ENCODE results near the gene RIMBP2.
"Not testable (repeated sequence)": the region's sequence is repeated elsewhere in the genome, so short reads cannot be mapped to it uniquely, and the experiment has no call there.

RIMBP2 gene, protein sequence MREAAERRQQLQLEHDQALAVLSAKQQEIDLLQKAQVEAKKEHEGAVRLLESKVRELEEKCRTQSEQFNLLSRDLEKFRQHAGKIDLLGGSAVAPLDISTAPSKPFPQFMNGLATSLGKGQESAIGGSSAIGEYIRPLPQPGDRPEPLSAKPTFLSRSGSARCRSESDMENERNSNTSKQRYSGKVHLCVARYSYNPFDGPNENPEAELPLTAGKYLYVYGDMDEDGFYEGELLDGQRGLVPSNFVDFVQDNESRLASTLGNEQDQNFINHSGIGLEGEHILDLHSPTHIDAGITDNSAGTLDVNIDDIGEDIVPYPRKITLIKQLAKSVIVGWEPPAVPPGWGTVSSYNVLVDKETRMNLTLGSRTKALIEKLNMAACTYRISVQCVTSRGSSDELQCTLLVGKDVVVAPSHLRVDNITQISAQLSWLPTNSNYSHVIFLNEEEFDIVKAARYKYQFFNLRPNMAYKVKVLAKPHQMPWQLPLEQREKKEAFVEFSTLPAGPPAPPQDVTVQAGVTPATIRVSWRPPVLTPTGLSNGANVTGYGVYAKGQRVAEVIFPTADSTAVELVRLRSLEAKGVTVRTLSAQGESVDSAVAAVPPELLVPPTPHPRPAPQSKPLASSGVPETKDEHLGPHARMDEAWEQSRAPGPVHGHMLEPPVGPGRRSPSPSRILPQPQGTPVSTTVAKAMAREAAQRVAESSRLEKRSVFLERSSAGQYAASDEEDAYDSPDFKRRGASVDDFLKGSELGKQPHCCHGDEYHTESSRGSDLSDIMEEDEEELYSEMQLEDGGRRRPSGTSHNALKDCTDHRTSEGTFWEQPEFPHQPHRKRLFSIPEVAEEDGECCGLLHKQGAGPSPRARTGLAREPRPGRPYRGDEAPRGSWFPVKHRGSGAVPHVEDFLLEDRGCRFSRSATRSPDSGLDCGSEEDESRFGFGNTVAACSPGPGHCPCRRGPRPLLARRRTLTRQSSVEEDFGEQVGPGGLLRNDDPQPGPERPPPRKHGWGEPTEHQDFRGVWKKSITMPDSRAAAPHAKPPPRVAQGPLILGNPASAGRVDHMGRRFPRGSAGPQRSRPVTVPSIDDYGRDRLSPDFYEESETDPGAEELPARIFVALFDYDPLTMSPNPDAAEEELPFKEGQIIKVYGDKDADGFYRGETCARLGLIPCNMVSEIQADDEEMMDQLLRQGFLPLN (N-terminal part only)

DNA sequence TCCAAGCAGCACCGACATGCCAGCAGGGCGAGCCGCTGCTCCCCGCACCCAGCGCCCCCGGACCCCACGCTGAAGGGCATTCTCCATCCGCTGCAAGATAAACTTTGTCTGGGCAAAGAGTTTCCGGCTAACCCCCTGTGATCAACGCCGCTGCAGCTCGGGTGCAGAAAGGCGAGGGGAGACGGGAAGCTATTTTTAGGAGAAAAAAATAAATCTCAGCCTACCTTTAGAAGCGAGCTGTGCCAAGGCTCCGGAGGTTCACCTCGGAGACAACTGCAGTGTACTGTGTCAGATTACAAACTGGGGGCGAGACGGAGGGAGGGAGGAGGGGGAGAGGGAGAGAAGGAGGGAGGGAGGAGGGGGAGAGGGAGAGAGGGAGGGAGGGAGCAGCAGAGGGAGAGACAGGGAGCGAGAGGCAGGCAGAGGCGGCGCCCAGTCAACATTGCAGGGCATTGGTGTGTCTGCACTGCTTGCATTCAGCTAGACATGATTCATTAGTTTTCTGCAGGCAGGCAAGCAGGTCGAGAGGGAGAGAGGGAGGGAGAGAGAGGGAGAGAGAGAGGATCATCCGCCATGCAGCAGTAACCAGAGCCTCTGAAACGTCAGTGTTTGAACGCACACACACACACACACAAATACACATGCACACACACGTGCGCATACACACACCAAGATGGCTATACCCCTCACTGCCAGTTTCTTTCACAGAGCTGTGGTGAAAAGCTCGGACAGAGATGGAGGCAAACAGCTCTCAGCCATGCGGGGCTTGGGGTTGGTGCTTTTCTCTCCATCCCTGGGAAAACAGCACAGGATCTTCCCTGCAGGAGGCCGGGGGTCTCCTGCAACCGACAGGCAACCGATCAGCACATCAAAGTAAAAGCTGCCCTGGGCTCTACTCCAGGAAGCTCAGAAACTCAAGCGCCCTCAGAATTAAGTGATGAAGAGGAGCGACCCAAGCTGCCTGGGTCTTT is at the start of gene RIMBP2:
RIMBP2 (minus strand) TSS at position 302 of the 971 bp plus-strand sequence. CDS start 237,286 bp downstream, outside the sequence.
- peak; percentile 53 for DNase-seq

DNA sequence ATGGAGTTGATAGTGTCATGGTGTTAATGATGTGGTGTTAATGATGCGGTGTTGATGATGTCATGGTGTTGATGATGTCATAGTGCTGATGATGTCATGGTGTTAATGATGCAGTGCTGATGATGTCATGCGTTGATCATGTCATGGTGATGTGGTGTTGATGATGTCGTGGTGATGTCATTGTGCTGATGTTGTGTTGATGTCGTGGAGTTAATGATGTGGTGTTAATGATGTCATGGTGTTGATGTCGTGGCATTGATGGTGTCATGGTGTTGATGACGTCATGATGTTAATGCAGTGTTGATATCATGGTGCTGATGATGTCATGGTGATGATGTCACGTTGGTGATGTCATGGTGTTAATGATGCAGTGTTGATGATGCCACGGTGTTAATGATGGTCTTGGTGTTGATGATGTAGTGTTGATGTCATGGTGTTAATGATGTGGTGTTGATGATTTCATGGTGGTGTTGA is 49.1 kb upstream of the RIMBP2 start:
- peak; percentile 48 for DNase-seq
- in situ Hi-C loops (cut with HindIII; ENCODE audit: low pct_ligation_motif_present, low pct_unique_long_range_greater_than_20kb, low sequenced_read_pairs): no loop called here

More for the DNA sequence above, at the start of gene RIMBP2:
- in situ Hi-C loops (cut with HindIII; ENCODE audit: low pct_ligation_motif_present, low pct_unique_long_range_greater_than_20kb, low sequenced_read_pairs): no loop called here

DNA sequence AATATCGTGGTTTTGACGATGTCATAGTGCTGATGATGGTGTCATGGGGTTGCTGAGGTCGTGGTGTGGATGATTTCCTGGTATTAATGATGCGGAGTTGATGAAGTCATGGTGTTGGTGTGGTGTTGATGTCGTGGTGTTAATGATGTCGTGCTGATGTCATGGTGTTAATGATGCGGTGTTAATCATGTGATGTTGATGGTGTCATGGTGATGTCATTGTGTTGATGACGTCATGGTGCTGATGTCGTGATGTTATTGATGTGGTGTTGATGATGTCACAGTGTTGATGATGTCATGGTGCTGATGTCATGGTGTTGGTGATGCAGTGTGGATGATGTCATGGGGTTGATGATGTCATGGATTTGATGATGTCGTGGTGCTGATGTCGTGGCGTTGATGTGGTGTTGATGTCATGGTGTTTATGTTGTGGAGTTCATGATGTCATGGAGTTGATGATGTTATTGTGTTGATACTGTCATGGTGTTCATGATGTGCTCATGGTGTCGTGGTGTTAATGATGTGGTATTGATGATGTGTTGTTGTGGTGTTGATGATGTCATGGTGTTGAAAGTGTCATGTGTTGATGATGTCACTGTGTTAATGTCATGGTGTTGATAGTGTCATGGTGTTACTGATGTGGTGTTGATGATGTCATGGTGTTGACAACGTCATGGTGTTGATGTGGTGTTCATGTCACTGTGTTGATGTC is 48.5 kb upstream of the RIMBP2 start:
- DNase-seq: peak; percentile 66
- in situ Hi-C loops (cut with HindIII; ENCODE audit: low pct_ligation_motif_present, low pct_unique_long_range_greater_than_20kb, low sequenced_read_pairs): no loop called here

DNA sequence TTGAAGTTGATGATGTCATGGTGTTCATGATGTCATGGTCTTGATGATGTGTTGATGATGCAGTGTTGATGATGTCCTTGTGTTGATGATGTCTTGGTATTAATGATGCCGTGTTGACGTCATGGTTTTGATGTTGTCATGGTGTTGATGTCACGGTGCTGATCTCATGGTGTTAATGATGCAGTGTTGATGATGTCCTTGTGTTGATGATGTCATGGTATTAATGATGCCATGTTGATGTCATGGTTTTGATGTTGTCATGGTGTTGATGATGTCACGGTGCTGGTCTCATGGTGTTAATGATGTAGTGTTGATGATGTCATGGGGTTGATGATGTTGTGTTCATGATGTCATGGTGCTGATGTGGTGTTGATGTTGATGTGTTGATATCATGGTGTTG is 48.0 kb upstream of the RIMBP2 start:
- in situ Hi-C loops (cut with HindIII; ENCODE audit: low pct_ligation_motif_present, low pct_unique_long_range_greater_than_20kb, low sequenced_read_pairs): no loop called here
- DNase-seq: peak; percentile 44

DNA sequence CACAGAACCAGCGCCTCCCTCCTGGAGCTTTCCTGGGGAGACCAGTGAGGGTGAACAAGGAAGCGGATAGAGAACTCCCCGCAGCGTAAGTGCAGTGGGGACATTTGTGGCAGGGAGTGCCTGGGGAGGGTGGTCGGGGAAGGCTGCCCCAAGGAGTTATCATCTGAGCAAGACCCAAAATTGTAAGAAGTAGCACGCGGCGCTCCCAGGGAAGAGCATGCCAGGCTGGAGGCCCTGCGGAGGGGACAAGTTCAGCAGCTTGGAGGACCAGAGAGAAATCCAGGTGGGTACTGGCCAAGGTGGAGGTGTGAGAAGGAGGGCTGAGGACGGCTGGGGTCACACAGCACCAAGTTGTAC is 46.2 kb upstream of the RIMBP2 start:
- DNase-seq: no peak
- in situ Hi-C loops (cut with HindIII; ENCODE audit: low pct_ligation_motif_present, low pct_unique_long_range_greater_than_20kb, low sequenced_read_pairs): no loop called here

DNA sequence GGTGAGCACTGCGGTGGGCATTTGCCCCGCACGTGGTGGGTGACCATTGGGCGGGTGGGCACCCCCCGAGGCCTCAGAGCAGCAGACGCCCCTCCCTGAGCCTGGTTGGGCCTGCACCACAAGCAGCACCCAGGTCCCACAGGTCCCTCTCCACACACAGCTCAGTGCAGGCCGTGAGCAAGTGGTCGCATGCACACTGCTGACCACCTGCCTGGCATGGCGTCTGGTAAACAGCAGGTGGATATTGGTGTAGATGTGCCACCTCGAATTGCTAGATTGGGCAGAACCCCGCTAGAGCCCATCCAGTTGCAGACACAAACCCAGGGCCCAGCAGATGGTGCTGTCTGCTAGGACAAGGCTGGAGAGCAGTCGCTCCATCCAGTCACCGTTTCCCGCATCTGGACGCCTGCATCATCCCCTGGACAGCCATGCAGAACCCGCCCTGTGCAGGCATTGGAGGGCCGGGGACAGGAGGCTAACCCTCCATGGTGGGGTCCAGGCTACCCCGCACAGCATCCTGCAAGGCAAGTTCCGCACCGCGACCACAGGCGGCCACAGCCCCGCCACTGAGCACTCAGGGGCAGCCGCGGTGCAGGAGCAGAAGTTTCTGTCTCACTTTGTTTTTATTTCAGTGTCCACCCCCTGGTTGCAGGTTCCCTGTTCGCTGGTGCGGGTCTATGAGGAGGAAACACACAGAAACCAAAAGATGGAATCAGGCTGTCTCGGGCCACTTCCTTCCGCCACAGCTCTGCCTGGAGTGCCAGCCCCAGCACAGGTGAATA is 45.6 kb upstream of the RIMBP2 start:
- in situ Hi-C loops (cut with HindIII; ENCODE audit: low pct_ligation_motif_present, low pct_unique_long_range_greater_than_20kb, low sequenced_read_pairs): no loop called here
- peak; percentile 66 for DNase-seq

DNA sequence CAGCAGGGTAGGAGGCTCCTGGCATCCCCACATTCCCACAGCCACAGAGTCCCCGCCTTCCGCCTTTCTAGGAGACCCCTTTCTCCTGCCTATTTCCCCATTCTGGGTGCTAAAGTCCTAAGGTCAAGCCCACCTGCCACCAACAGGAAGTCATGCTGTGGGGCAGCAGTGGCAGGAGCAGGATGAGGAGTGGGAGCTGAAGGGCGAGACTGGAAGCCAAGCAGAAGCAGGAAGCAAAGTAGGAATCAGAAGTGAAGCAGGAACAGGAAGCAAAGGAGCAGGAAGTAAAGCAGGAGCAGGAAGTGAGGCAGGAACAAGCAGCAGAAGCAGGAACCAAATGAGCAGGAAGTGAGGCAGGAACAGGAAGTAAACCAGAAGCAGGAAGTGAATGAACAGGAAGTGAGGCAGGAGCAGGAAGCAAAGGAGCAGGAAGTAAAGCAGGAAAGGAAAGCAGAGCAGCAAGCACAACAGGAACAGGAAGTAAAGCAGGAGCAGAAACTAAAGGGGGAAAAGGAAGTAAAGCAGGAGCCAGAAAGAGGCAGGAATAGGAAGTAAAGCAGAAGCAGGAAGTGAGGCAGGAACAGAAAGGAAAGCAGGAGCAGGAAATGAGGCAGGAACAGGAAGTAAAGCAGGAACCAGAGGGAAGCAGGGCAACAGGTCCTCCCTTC is 38.3 kb upstream of the RIMBP2 start:
- no peak for DNase-seq
- in situ Hi-C loops (cut with HindIII; ENCODE audit: low pct_ligation_motif_present, low pct_unique_long_range_greater_than_20kb, low sequenced_read_pairs): no loop called here

DNA sequence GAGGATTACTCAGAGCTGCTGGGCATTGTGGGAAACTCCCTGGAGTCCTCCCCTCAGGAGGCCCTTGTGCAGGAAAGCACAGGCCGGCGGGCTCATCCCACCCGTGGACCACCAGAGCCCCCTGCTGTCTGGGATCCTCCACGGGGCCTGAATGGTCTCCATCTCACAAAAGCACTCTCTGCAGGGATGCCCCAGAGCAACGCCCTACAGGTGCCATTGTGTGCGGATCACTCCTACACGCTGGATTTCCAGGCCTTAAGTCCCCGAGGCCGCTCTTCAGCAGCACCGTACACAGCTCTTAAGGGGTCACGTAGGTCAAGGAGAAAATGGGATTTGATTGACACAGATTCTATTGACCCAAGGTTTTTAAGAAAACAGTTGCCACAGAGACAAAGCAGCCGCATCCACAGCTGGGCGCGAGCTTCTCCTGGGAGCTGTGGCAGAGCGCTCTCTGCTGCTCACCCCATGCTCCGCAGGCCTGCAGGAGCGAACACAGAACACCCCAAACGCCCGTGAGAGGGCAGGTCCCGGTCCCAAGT is 36.7 kb upstream of the RIMBP2 start:
- in situ Hi-C loops (cut with HindIII; ENCODE audit: low pct_ligation_motif_present, low pct_unique_long_range_greater_than_20kb, low sequenced_read_pairs): no loop called here
- DNase-seq: no peak

DNA sequence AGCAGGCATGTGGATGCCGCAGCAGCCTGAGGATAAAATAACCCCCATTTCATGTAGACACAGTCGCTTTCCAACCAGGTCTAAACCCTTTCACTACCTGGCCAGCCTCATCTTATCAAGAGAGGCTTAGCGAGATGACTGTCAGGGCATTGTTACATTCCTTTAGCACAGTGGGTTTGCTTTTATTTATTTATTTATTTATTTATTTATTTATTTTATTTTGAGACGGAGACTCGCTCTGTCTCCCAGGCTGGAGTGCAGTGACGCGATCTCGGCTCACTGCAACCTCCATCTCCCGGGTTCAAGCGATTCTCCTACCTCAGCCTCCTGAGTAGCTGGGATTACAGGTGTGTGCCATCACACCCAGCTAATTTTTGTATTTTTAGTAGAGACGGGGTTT is 35.9 kb upstream of the RIMBP2 start:
- in situ Hi-C loops (cut with HindIII; ENCODE audit: low pct_ligation_motif_present, low pct_unique_long_range_greater_than_20kb, low sequenced_read_pairs); DNase-seq: not testable (repeated sequence)

DNA sequence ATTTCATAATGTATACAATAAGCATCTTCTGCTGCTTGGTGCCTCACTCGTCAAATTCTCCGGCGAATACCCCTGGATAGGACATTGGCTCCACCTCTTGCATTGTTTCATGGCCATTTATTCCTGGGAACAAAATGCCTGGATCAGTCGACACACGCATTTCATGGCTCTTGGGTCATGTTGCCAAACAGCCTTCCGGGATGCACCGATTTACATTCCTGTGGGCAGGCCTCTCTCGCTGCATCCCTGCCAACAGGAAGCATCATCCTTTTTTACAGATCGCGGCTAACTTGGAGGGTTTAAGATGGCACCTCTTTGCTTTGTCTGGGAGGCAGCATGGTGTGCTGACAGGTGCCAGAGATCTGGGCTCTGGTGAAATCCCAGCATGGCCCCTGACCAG is 32.7 kb upstream of the RIMBP2 start:
- in situ Hi-C loops (cut with HindIII; ENCODE audit: low pct_ligation_motif_present, low pct_unique_long_range_greater_than_20kb, low sequenced_read_pairs): no loop called here
- DNase-seq: no peak

DNA sequence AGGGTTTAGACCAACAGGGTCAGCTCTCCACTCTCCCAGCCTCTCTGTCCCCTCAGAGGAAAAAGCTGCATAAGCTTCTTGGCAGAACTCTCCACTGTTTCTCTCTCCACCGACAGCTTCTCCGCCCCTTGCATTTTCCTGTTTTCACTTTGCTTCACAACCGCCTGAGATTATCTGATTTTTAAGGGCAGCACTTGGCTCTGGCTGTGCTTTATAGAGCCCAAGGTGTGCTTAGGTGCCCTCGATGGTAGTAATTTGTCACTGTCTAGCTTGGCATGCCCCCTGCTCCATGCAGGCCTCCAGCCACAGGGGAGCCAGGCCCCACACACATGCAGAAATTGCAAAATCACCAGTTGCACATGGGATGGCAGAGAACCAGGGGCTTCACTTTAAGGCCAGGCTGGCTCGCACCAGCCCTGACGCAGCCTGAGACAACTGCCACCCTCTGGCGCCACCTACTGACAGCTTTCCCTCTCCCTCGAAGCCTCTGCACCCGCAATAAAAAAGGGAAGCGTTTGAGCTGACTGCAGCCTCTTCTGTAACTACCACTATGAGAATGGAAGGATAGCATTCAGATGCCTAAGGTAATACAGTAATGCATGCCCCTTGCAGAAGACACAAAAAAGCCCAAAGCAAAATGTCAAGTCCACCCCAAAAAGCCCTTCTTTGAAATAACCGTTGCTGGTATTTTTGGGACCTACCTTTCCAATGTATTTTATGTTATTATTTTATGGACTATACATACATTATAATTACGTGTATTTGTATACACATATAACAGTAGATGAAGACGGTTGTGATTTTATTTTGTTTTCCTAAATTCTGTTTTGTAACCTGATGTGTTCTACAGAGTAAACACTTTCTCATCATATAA is 32.0 kb upstream of the RIMBP2 start:
- DNase-seq: peak; percentile 73
- in situ Hi-C loops (cut with HindIII; ENCODE audit: low pct_ligation_motif_present, low pct_unique_long_range_greater_than_20kb, low sequenced_read_pairs): no loop called here

DNA sequence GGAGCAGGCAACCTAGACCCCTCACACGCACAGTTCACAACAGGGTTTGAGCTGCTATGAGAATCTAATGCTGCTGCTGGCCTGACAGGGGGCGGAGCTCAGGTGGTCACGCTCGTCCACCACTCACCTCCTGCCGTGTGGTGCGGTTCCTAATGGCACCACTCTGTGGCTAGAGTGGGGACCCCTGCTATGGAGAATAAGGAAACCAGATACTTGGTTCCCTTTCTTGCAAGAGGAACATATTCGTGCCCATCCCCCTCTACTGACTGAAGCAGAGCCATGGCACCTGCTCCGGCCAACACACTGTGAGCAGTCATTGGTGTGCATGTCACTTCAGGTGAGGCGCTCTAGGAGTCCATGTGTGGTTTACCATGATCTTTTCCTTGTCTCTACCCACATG is 30.4 kb upstream of the RIMBP2 start:
- in situ Hi-C loops (cut with HindIII; ENCODE audit: low pct_ligation_motif_present, low pct_unique_long_range_greater_than_20kb, low sequenced_read_pairs): no loop called here
- no peak for DNase-seq

DNA sequence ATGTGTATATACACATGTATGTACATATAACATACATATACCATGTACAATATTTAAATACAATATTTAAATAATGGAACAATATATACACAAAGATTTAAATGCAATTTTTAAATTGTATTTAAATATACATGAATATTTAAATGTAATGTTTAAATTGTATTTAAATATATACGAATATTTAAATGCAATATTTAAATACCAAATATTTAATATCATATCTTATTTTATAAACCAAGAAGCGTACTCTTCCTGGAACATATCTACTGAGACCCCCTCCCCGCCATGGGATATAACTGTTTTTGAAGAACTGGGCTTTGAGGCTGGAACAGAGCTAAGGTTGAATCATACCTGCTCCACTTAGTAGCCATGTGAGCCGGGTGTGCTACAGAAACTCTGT is 29.8 kb upstream of the RIMBP2 start:
- in situ Hi-C loops (cut with HindIII; ENCODE audit: low pct_ligation_motif_present, low pct_unique_long_range_greater_than_20kb, low sequenced_read_pairs): no loop called here
- no peak for DNase-seq

DNA sequence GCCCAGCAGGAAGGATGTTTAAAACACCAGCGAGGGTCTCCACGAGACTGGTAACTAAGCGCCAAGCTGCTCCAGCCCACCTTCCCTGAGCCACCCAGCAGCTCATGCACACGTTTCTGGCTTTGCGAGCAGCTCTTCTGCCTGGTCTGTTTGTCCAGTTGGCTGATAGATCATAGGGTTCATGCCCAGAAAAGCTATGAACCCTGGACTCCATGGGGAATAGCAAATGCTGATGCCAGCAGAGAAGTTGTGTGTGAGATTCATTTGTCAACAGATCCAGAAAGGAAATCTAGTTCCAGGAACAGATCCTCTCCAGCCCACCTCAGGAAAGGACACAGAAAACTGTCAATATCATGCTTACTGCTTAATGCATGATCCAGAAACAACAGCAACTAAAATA is 28.2 kb upstream of the RIMBP2 start:
- in situ Hi-C loops (cut with HindIII; ENCODE audit: low pct_ligation_motif_present, low pct_unique_long_range_greater_than_20kb, low sequenced_read_pairs): no loop called here
- DNase-seq: no peak

DNA sequence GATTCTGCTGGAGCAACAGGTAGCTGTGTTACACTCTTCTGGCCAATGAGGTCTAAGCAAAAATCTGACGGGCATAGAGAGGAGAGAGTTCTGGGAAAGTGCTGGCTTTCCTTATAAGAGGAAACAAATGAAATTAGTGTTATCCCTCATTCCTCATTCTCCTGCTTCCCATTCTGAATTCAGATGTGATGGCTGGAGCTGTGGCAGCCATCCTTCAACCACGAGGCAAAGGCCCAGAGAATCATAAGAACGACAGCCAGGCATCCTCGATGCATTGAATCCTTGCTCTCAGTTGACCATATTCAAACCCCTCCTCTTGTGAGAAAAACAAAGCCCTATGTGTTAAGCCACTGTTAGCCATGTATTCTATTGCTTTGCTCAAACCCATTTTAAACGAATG is 27.5 kb upstream of the RIMBP2 start:
- in situ Hi-C loops (cut with HindIII; ENCODE audit: low pct_ligation_motif_present, low pct_unique_long_range_greater_than_20kb, low sequenced_read_pairs): no loop called here
- DNase-seq: no peak
